Caco-2 (cell line): ENCODE results near the gene C1QTNF12. TPM values are rescaled to one million over a fixed set of nuclear protein-coding genes. Genes with fewer than 3 reads are reported as not detected.

Experiments
- BruUV-seq: library from RNA; stranded (reverse); fragments of 400-500 nt; replicated peaks from 2 replicates; lab custom pipeline; 2021; lab: Mats Ljungman, UMichigan
- CTCF ChIA-PET: fragments of 300-600 bp; sonication (Branson Sonifier 250); formaldehyde crosslinking; loops from one replicate; lab custom pipeline; 2022; ENCODE audit warnings: antibody characterized with exemption; lab: Charles Lee
- POLR2A ChIA-PET: fragments of 300-600 bp; sonication (Branson Sonifier 250); formaldehyde crosslinking; loops from one replicate; lab custom pipeline; 2022; ENCODE audit warnings: antibody characterized with exemption; lab: Charles Lee
- DNase-seq, 2 experiments: peaks; one replicate each; pipeline versions ENCODE4 v3.0.0 to v3.0.0-alpha.2; 2020 to 2022
- H3K27me3 ChIP-seq: replicated peaks from 2 replicates; pipeline ENCODE4 v1.6.0; 2011; ENCODE audit warnings: low read length; ENCODE audit not compliant: control insufficient read depth, insufficient read depth
- H3K36me3 ChIP-seq: 2 replicates; pipeline ENCODE4 v1.5.1; 2011; ENCODE audit warnings: low read length; ENCODE audit not compliant: control insufficient read depth, insufficient read depth
- H3K4me1 ChIP-seq: fragments of 250-450 bp; sonication (Bioruptor Pico); 2 replicates; pipeline ENCODE4 v1.5.1; 2020; ENCODE audit warnings: mild to moderate bottlenecking
- H3K4me3 ChIP-seq: 2 replicates; pipeline ENCODE4 v1.5.1; 2011; ENCODE audit warnings: low read depth, mild to moderate bottlenecking, control low read depth, low read length
- H3K9me3 ChIP-seq: fragments of 250-450 bp; sonication (Bioruptor Pico); 2 replicates; pipeline ENCODE4 v1.5.1; 2020; ENCODE audit warnings: mild to moderate bottlenecking, moderate library complexity
- H3K27ac Mint-ChIP-seq: one replicate; pipeline ENCODE4 v1.8.0; 2022; ENCODE audit warnings: mixed read lengths; ENCODE audit not compliant: unreplicated experiment
- H3K27me3 Mint-ChIP-seq: one replicate; pipeline ENCODE4 v1.8.0; 2022; ENCODE audit warnings: mixed read lengths; ENCODE audit not compliant: insufficient read depth, unreplicated experiment
- H3K36me3 Mint-ChIP-seq: one replicate; pipeline ENCODE4 v1.8.0; 2022; ENCODE audit warnings: mild to moderate bottlenecking, mixed read lengths; ENCODE audit not compliant: insufficient read depth, unreplicated experiment
- H3K4me1 Mint-ChIP-seq: one replicate; pipeline ENCODE4 v1.8.0; 2022; ENCODE audit warnings: low read depth, mixed read lengths; ENCODE audit not compliant: unreplicated experiment
- H3K4me3 Mint-ChIP-seq: one replicate; pipeline ENCODE4 v1.8.0; 2022; ENCODE audit warnings: mild to moderate bottlenecking, moderate library complexity, mixed read lengths; ENCODE audit not compliant: unreplicated experiment
- H3K9me3 Mint-ChIP-seq: one replicate; pipeline ENCODE4 v1.8.0; 2022; ENCODE audit warnings: mixed read lengths; ENCODE audit not compliant: unreplicated experiment
- intact Hi-C: fragments of 100-400 bp; cut with micrococcal nuclease; formaldehyde crosslinking; loops from one replicate; pipeline ENCODE4 v1.10.0; 2022; ENCODE audit not compliant: unreplicated experiment
- total RNA-seq: library from RNA; stranded (reverse); gene quantifications from 2 replicates; pipeline ENCODE4 v1.2.3, GENCODE V29; 2022
- TF ChIP-seq, protein P1 (sequence below), 2 experiments: fragments of 200-600 bp in 1 of 2; IDR thresholded peaks; 1 replicate in 1 of 2; 2 replicates in 1 of 2; pipeline versions ENCODE4 v1.5.1 to v1.8.0; 2011 to 2022; ENCODE audit warnings: antibody characterized with exemption in 1 of 2, control low read depth in 1 of 2, inconsistent platforms in 1 of 2, low read depth in 1 of 2, low read length in 1 of 2, mild to moderate bottlenecking in 1 of 2, moderate library complexity in 1 of 2; ENCODE audit not compliant: insufficient read depth in 1 of 2, severe bottlenecking in 1 of 2, unreplicated experiment in 1 of 2

The C1QTNF12 gene
- total RNA-seq, 1 experiment from 2014 or later, result 3.7 TPM

- no TSS peak for BruUV-seq
- H3K36me3 Mint-ChIP-seq, result peaks cover 8% of the 10 kb centered on the region
- no peak for DNase-seq
- CTCF ChIA-PET, result interaction anchor here (0.6 kb wide), 1 partner anchor 264 kb away, joined by 7 read pairs; no protein-coding TSS in a partner anchor
- Histone ChIP-seq H3K4me1 (peaks cover 7% of the 10 kb centered on the region; the same call in 1 of the 2 replicates), H3K36me3 (no peaks in the 10 kb centered on the region), H3K9me3 (no peaks in the 10 kb centered on the region), H3K27me3 (no peaks in the 10 kb centered on the region), H3K4me3 (no peak overlapping the region)
- no peaks in the 10 kb centered on the region for H3K4me1 Mint-ChIP-seq
- no peaks in the 10 kb centered on the region for H3K9me3 Mint-ChIP-seq
- no peak overlapping the region for H3K27ac Mint-ChIP-seq
- H3K4me3 Mint-ChIP-seq, result no peak overlapping the region
- POLR2A ChIA-PET, result no interaction called here
- intact Hi-C loops, result no loop called here
- TF ChIP-seq, protein P1, sequence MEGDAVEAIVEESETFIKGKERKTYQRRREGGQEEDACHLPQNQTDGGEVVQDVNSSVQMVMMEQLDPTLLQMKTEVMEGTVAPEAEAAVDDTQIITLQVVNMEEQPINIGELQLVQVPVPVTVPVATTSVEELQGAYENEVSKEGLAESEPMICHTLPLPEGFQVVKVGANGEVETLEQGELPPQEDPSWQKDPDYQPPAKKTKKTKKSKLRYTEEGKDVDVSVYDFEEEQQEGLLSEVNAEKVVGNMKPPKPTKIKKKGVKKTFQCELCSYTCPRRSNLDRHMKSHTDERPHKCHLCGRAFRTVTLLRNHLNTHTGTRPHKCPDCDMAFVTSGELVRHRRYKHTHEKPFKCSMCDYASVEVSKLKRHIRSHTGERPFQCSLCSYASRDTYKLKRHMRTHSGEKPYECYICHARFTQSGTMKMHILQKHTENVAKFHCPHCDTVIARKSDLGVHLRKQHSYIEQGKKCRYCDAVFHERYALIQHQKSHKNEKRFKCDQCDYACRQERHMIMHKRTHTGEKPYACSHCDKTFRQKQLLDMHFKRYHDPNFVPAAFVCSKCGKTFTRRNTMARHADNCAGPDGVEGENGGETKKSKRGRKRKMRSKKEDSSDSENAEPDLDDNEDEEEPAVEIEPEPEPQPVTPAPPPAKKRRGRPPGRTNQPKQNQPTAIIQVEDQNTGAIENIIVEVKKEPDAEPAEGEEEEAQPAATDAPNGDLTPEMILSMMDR (IDR thresholded peaks at IDR 0.05; ENCODE audit: insufficient read depth in 1 of 2, low read depth in 1 of 2, low read length in 1 of 2, severe bottlenecking in 1 of 2, unreplicated experiment in 1 of 2), result no peak
- H3K27me3 Mint-ChIP-seq, result no peaks in the 10 kb centered on the region
Measured at GRCh38 chr1:1247341-1247913, 905 bp upstream of the C1QTNF12 start.

DNA sequence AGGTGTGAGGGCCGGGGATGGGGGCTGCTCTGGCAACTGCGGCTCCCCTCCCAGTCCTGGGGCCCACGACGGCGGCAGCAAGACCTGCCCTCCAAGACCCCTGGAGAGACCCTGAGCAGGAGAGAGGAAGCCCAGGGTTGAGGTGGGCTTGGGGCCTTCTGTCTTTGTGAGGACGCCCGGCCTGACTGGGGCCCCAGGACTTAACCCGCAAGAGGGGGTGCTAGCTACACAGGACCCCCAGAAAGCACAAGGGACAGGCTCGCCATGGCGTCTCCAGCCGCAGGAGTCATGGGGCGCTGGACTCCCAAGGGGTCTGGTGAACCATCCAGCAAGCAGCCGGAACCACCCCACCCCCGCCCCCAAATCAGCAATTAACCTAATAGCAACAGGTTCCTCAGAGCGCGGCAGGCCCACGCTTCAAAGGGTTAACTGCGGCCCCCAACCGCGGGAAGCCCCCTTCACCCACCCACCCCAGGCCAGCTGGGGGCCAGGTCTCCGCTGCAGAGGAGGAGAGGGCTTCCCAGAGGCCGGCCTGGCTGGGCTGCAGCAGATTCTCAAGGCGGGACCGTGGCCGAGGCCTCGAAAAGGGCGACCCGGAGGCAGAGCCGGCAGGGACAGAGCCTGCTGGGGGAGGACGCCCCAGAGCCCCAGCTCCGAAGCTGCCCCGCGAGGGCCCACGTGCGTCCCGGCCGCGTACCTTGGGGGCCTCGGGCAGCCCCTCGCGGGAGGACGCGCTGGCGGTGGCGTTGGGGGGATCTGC is 525 bp downstream of the C1QTNF12 start:
- DNase-seq, result no peak
- H3K27ac Mint-ChIP-seq, result no peak overlapping the region
- POLR2A ChIA-PET, result no interaction called here

DNA sequence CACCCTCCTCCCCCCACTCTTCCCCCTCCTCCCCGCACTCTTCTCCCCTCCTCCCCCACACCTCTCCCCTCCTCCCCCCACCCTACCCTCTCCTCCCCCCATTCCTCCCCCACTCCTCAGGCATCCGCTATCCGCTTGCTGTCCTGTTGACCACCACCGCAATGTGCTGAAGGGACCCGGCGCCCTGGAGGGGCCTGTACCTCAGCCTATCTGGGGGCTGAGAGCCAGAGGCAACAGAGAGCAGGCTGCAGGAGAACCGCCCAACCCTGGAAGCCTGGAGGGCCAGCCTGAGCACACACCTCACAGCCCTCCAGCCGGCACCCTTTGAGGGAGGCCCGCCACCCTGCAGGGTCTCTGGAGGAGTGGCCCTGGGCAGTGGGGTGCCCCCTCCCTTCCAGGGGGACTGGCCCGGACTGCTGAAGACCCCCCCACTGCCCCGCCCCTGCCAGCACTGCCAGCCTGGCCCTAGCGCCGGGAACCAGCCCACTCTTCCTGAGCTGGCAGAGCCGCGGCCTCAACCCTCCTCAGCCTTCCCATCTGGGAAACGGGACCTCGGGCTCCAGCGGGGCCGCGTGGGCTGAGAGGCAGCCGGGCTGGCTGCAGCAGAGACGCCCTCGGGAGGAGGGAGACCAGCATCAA is 1.2 kb downstream of the C1QTNF12 start:
- ChIA-PET CTCF (no interaction called here), POLR2A (no interaction called here)
- Histone ChIP-seq H3K4me1 (peaks cover 7% of the 10 kb centered on the region; the same call in 1 of the 2 replicates), H3K36me3 (no peaks in the 10 kb centered on the region), H3K9me3 (no peaks in the 10 kb centered on the region), H3K4me3 (no peak overlapping the region), H3K27me3 (no peaks in the 10 kb centered on the region)
- TF ChIP-seq, protein P1 (IDR thresholded peaks at IDR 0.05; ENCODE audit: insufficient read depth in 1 of 2, low read depth in 1 of 2, low read length in 1 of 2, severe bottlenecking in 1 of 2, unreplicated experiment in 1 of 2), result no peak
- Mint-ChIP-seq H3K4me1 (no peaks in the 10 kb centered on the region), H3K27me3 (no peaks in the 10 kb centered on the region), H3K9me3 (no peaks in the 10 kb centered on the region), H3K36me3 (peaks cover 17% of the 10 kb centered on the region), H3K27ac (no peak overlapping the region), H3K4me3 (no peak overlapping the region)
- BruUV-seq, result no TSS peak
- intact Hi-C loops, result no loop called here
- DNase-seq, result no peak

More for the DNA sequence above, 525 bp downstream of the C1QTNF12 start:
- peaks cover 16% of the 10 kb centered on the region for H3K36me3 Mint-ChIP-seq
- CTCF ChIA-PET, result no interaction called here
- no peak overlapping the region for H3K4me3 ChIP-seq
- H3K36me3 ChIP-seq, result no peaks in the 10 kb centered on the region
- peaks cover 7% of the 10 kb centered on the region; the same call in 1 of the 2 replicates for H3K4me1 ChIP-seq
- BruUV-seq, result no TSS peak
- intact Hi-C loops, result no loop called here
- no peaks in the 10 kb centered on the region for H3K4me1 Mint-ChIP-seq
- H3K9me3 Mint-ChIP-seq, result no peaks in the 10 kb centered on the region
- no peaks in the 10 kb centered on the region for H3K9me3 ChIP-seq
- H3K27me3 Mint-ChIP-seq, result no peaks in the 10 kb centered on the region
- H3K27me3 ChIP-seq, result no peaks in the 10 kb centered on the region
- no peak overlapping the region for H3K4me3 Mint-ChIP-seq
- TF ChIP-seq, protein P1 (IDR thresholded peaks at IDR 0.05; ENCODE audit: insufficient read depth in 1 of 2, low read depth in 1 of 2, low read length in 1 of 2, severe bottlenecking in 1 of 2, unreplicated experiment in 1 of 2), result no peak
